Measurements from ENCODE around the gene TRAP1. TPM values are rescaled to one million over a fixed set of nuclear protein-coding genes. Genes with fewer than 3 reads are reported as not detected.

The TRAP1 gene
- total RNA-seq, 1 experiment from 2014 or later, result 416 TPM

GRCh38 chr16:3652373-3653195 is 64.7 kb downstream of the TRAP1 start:
- H3K4me2 ChIP-seq (ENCODE audit: low read length), result no peak overlapping the region
- intact Hi-C loops (cut with micrococcal nuclease), result no loop called here
- CTCF ChIA-PET, result no interaction called here
- TF ChIP-seq POLR2A (IDR thresholded peaks at IDR 0.05; ENCODE audit: borderline replicate concordance, extremely low read depth, insufficient read depth, insufficient read length) (no peak), EZH2 (IDR thresholded peaks at IDR 0.05) (no peak), SIN3A (IDR thresholded peaks at IDR 0.05; ENCODE audit: low read depth) (no peak), ZBTB33 (IDR thresholded peaks at IDR 0.05; ENCODE audit: extremely low read depth, insufficient replicate concordance, low read length) (no peak), SRF (IDR thresholded peaks at IDR 0.05; ENCODE audit: low read depth) (no peak), YY1 (IDR thresholded peaks at IDR 0.05; ENCODE audit: extremely low read depth, insufficient replicate concordance, low read depth, low read length) (no peak)
- 0 out of 2 replicates have a peak, but pooled peaks cover 3% of the 10 kb centered on the region for H4K20me1 ChIP-seq (ENCODE audit: insufficient read depth)
- H2AFZ ChIP-seq (ENCODE audit: low read depth, low read length, poor library complexity, severe bottlenecking), result no peak overlapping the region
- DNase-seq (ENCODE audit: low read depth, low spot score) (no peak), ATAC-seq (no peak)
- no peak overlapping the region for H3K4me3 ChIP-seq (replicated peaks in 1 of 2; ENCODE audit: low read depth in 1 of 2, low read length in 2 of 2)
- peaks cover 12 to 18% of the 10 kb centered on the region in 2 experiments; a peak in 3 of 4 replicates for H3K4me1 ChIP-seq (ENCODE audit: control insufficient read depth in 1 of 2, insufficient read depth in 2 of 2, low read length in 2 of 2)
- H3K9me2 ChIP-seq (ENCODE audit: insufficient read depth), result no peaks in the 10 kb centered on the region
- POLR2A ChIA-PET, result no interaction called here
- peaks cover 10 to 18% of the 10 kb centered on the region in 2 experiments; a peak in 3 of 4 replicates for H3K36me3 ChIP-seq (ENCODE audit: control insufficient read depth in 1 of 2, insufficient read depth in 2 of 2, low read length in 2 of 2)
- BruUV-seq (replicated peaks), result no TSS peak
- H3K79me2 ChIP-seq (ENCODE audit: insufficient read depth, low read length), result no peaks in the 10 kb centered on the region
- H3K27ac ChIP-seq (ENCODE audit: low read depth, low read length), result no peak overlapping the region
- H3K9ac ChIP-seq (ENCODE audit: low read length), result no peak overlapping the region
- H3K9me3 ChIP-seq (ENCODE audit: control insufficient read depth in 1 of 2, insufficient read depth in 1 of 2, low read depth in 1 of 2, low read length in 2 of 2), result no peaks in the 10 kb centered on the region
- H3K27me3 ChIP-seq (ENCODE audit: insufficient read depth, low read length), result no peaks in the 10 kb centered on the region
- RAD21 ChIA-PET (ENCODE audit: low non-redundant PET in 1 of 2, low total read pairs in 2 of 2, uncharacterized antibody in 2 of 2, unreplicated experiment in 2 of 2), result no interaction called here
